PFSK-1 (cell line): ENCODE data around the gene SCARB1.

ENCODE experiments used
- FOXP2 ChIP-seq: optimal IDR thresholded peaks from 2 replicates; pipeline ENCODE3; 2011; ENCODE audit warnings: borderline replicate concordance, control low read depth, inconsistent platforms; ENCODE audit not compliant: insufficient read depth; ENCODE audit errors: extremely low read length, extremely low read depth
- POLR2AphosphoS5 ChIP-seq: IDR thresholded peaks from 2 replicates; pipeline ENCODE4 v1.6.1; 2012; ENCODE audit warnings: low read depth, mild to moderate bottlenecking, control low read depth, low read length, moderate library complexity
- SIN3A ChIP-seq: IDR thresholded peaks from 2 replicates; pipeline ENCODE4 v1.6.1; 2012; ENCODE audit warnings: mild to moderate bottlenecking, low read length, moderate library complexity, borderline replicate concordance; ENCODE audit not compliant: insufficient read depth
- TAF1 ChIP-seq: IDR thresholded peaks from 2 replicates; pipeline ENCODE4 v1.6.1; 2012; ENCODE audit warnings: low read length, control low read depth, borderline replicate concordance; ENCODE audit not compliant: insufficient read depth
- TF ChIP-seq, protein P1 (sequence below), 2 experiments: IDR thresholded peaks; 2 replicates each; pipeline versions ENCODE4 v1.6.1 to v1.8.0; 2011 to 2012; ENCODE audit warnings: low read depth in 2 of 2, low read length in 2 of 2, control low read depth in 1 of 2, inconsistent platforms in 1 of 2, mild to moderate bottlenecking in 1 of 2, moderate library complexity in 1 of 2; ENCODE audit not compliant: insufficient read depth in 1 of 2

The SCARB1 gene

DNA sequence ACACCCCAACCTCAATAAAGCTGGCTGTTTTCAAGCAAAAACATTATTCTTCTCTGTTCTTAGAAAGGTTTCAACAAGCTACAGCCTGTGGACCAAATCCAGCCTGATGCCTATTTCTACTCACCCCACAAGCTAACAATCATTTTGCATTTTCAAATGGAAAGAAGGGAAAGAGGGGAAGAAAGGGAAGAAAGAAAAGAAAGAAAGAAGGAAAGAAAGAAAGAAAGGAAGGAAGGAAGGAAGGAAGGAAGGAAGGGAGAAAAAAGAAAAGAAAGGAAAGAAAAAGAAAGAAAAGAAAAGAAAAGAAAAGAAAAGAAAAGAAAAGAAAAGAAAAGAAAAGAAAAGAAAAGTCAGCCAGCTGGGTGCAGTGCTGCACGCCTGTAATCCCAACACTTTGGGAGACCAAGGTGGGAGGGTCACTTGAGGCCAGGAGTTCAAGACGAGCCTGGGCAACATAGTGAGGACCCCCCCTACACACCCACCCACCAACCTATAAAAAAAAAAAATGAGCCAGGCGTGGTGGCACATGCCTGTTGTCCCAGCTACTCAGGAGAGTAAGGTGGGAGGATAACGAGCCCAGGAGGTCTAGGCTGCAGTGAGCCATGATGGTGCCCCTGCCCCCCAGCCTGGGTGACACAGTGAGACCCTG lies 26.3 kb downstream of the SCARB1 start:
- no peak for TF ChIP-seq SIN3A
- no peak for TF ChIP-seq TAF1
- TF ChIP-seq FOXP2, result no peak
- TF ChIP-seq, protein P1, sequence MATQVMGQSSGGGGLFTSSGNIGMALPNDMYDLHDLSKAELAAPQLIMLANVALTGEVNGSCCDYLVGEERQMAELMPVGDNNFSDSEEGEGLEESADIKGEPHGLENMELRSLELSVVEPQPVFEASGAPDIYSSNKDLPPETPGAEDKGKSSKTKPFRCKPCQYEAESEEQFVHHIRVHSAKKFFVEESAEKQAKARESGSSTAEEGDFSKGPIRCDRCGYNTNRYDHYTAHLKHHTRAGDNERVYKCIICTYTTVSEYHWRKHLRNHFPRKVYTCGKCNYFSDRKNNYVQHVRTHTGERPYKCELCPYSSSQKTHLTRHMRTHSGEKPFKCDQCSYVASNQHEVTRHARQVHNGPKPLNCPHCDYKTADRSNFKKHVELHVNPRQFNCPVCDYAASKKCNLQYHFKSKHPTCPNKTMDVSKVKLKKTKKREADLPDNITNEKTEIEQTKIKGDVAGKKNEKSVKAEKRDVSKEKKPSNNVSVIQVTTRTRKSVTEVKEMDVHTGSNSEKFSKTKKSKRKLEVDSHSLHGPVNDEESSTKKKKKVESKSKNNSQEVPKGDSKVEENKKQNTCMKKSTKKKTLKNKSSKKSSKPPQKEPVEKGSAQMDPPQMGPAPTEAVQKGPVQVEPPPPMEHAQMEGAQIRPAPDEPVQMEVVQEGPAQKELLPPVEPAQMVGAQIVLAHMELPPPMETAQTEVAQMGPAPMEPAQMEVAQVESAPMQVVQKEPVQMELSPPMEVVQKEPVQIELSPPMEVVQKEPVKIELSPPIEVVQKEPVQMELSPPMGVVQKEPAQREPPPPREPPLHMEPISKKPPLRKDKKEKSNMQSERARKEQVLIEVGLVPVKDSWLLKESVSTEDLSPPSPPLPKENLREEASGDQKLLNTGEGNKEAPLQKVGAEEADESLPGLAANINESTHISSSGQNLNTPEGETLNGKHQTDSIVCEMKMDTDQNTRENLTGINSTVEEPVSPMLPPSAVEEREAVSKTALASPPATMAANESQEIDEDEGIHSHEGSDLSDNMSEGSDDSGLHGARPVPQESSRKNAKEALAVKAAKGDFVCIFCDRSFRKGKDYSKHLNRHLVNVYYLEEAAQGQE (IDR thresholded peaks at IDR 0.05; ENCODE audit: insufficient read depth in 1 of 2, low read depth in 2 of 2, low read length in 2 of 2), result no peak
- TF ChIP-seq POLR2AphosphoS5, result no peak

DNA sequence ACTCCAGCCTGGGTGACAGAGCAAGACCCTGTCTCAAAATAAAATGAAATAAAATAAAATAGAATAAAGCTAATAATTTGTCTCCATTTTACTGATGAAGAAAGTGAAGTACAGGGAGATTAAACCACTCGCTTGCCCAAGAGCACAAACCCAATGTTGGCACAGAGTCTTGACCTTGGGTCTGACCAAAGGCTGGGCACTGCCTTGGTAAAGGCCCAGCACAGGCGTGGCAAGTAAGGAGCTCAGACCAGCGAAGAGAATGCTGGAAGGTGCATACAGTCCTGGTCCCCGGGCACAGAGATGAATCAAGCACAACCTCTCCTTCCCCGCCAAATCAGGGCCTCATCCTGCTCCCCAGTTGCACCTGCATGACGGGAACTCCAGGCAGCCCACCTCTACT lies 26.9 kb downstream of the SCARB1 start:
- TF ChIP-seq TAF1, result no peak
- TF ChIP-seq, protein P1 (IDR thresholded peaks at IDR 0.05; ENCODE audit: insufficient read depth in 1 of 2, low read depth in 2 of 2, low read length in 2 of 2), result no peak
- no peak for TF ChIP-seq FOXP2
- no peak for TF ChIP-seq POLR2AphosphoS5
- no peak for TF ChIP-seq SIN3A

- TF ChIP-seq TAF1 (no peak), SIN3A (no peak), POLR2AphosphoS5 (no peak), FOXP2 (no peak)
- TF ChIP-seq, protein P1 (IDR thresholded peaks at IDR 0.05; ENCODE audit: insufficient read depth in 1 of 2, low read depth in 2 of 2, low read length in 2 of 2), result no peak
Measured at GRCh38 chr12:124835656-124836410, 27.8 kb downstream of the SCARB1 start.

GRCh38 chr12:124834822-124835221 lies 28.8 kb downstream of the SCARB1 start:
- TF ChIP-seq POLR2AphosphoS5 (no peak), SIN3A (no peak), FOXP2 (no peak), TAF1 (no peak)
- TF ChIP-seq, protein P1 (IDR thresholded peaks at IDR 0.05; ENCODE audit: insufficient read depth in 1 of 2, low read depth in 2 of 2, low read length in 2 of 2), result no peak
